ENCODE measurements around the gene KPNA2.

- no peak for TF ChIP-seq CTCF (IDR thresholded peaks at IDR 0.05; ENCODE audit: control extremely low read depth in 1 of 3, insufficient read depth in 1 of 3, low read depth in 1 of 3, low read length in 3 of 3)
- TF ChIP-seq EZH2 (IDR thresholded peaks at IDR 0.05; ENCODE audit: low read depth, low read length, severe bottlenecking), result no peak
- TF ChIP-seq TCF12 (IDR thresholded peaks at IDR 0.05; ENCODE audit: low read depth, low read length), result no peak
These were observed 991 bp downstream of the KPNA2 start for GRCh38 chr17:68036304-68037147.

Measured in H1 (cell line).